HG02798 (cell line): Measurements from ENCODE around the gene ROR2.
"Not testable (repeated sequence)": the region's sequence is repeated elsewhere in the genome, so short reads cannot be mapped to it uniquely, and the experiment has no call there.

Source experiments
- ATAC-seq: cut with Tn5 transposase; IDR thresholded peaks from one replicate; pipeline ENCODE4 v1.9.1; 2021; ENCODE audit warnings: mild to moderate bottlenecking; ENCODE audit not compliant: unreplicated experiment, poor library complexity

Gene ROR2

DNA sequence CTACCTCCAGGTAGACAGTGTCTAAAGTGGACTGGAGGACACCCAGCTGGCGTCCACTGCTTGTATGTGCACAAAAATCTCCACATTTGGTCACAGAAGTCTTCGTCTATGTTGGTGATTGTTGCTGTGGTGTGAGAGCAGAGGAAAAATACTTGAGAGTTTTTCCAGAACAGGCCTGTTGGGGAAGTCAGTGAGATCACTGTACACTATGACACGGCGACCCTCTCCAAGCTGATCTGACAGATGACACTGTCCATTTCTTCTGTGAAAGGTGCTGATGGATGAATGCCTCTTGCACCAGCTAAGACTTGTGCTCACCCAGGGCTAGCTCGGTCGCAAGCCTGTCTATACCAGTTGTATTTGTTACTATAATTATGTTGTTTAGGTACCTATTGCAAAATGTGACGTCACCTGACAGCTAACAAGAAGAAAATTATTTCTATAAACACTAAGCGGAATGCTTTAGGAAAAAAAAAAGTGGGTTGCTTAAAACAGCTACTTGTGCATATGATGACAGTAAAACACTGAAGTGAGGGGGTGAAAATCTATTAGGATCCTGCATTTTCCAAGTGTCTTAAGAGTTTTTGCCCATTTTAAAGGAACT, 142.3 kb downstream of the ROR2 start:
- ATAC-seq, result no peak

GRCh38 chr9:91805031-91805430, 145.0 kb downstream of the ROR2 start:
- ATAC-seq, result no peak

DNA sequence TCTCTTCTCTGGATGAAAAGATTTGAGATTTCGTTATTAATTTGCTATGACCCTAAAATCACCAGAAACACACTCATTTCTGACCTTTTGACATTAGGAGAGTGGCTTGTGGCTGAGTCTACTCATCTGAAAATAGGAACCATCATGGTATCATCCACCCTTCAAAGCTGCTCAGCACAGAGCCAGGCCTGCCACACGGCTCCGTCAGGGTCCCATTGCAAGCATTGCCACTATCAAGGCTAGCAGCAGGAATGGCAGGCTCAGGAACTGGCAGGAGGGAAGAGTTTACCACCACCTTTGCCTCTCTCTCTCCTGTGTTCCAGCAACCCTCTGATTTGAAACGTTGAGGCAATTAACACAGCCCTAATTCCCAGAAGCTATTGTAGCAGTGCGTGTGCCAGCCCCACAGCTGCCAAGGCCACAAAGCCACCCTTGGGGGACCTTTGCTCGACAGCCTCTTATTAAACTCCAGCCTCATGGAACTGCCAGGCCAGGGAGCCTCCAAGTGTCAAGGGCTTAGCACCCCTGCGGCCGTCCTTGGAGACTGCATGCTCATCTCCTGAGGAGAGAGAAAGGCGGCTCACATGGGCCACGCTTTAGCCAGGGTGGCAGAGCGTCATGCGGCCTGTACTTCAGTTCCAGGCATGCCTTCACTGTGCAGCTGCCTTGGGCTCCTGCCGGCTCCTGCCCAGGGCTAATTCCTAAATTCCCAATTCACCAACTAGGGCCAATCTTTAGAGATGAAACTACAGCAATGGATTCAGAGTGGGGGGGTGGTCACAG, 145.9 kb downstream of the ROR2 start:
- no peak for ATAC-seq

DNA sequence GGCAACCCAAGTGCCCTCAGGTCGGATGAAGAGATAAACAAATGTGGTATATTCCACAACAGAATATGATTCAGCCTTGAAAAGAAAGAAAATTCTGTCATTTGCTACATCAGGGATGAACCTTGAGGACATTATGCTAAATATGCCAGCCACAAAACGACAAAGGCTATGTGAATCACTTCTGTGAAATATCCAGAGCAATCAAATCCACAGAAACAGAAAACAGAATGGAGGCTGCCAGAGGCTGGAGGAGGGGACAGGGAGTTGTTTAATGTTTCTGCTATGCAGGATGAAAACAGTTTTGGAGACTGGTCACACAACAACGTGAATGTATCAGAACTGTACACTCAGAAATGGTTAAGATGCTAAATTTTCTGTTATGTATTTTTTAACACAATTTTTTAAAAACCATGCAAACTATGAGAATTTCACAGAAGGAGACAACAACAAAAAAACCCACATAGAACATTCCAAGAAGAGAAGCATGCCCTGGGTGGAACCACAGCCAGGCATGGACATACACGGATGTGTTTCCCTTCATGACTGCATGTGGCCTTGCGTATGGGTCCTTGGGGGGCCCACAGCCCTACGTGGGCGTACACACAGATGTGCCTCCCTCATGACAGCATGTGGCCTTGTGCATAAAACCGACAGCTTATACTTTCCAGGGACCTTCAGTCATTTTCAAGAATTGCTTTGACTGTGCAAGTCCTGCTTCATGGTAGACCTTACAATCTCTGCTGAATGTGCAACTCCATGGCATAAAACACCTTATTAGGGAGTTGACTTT, 146.7 kb downstream of the ROR2 start:
- ATAC-seq, result no peak

- no peak for ATAC-seq
Measured at GRCh38 chr9:91802391-91802790, 147.6 kb downstream of the ROR2 start.

DNA sequence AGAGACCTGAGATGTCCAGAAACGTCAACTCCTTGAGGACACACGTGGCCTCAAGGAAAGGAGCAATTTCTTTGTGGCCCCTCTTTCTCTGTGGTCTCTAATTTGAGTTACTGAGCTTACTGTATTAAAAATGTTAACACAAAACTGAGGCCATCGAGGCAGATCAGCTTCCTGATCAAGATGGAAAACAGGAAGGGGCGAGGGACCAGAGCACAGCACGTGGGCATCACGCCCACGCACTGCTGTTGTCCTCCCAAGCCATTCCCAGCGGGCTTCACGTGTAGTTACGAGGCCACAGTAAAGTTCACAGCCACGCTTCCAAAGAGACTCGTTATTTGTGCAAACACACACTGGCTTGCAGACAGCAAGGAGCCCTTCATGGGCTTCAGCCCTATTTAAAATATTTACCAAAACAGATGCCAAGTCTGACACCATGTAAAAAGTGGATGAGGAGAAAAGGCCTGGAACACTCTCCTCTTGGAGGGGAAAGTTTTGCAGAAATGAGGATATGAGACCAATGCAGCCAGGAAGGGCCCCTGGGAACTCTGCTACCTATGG, 149.5 kb downstream of the ROR2 start:
- no peak for ATAC-seq

- no peak for ATAC-seq
Measured at GRCh38 chr9:91799113-91799744, 150.8 kb downstream of the ROR2 start.

GRCh38 chr9:91798273-91799112, 151.5 kb downstream of the ROR2 start:
- not testable (repeated sequence) for ATAC-seq

- not testable (repeated sequence) for ATAC-seq
Measured at GRCh38 chr9:91797517-91797916, 152.5 kb downstream of the ROR2 start.

GRCh38 chr9:91796516-91796915, 153.5 kb downstream of the ROR2 start:
- ATAC-seq, result not testable (repeated sequence)

DNA sequence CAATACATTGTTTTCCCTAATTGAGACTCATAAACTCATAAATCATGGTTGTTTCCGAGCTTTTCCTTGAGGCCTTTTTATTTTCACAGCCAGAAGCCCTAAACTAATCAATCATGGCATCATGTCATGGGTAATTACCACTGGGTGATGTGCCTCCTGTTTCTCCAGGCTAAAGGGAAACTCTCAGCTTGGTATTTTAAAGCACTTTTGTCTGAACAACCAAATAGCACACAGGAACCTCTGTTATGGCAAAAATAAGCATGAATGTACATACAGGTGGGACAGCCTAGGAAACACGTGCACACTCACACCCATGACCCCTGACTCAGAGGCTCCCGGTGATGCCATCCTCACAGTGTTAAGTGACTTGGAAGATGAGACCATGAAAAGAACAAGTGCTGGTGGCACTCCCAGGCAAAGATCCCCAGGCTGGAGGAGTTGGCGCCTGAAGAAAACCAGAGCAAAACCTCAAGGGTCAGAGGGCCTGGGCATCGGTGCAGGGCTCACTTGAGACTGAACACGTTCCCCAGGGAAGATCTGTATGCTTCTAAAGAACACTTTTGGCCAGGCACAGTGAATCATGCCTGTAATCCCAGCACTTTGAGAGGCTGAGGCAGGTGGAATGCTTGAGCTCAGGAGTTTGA, 154.3 kb downstream of the ROR2 start:
- ATAC-seq, result no peak

GRCh38 chr9:91793371-91793770, 156.7 kb downstream of the ROR2 start:
- not testable (repeated sequence) for ATAC-seq

DNA sequence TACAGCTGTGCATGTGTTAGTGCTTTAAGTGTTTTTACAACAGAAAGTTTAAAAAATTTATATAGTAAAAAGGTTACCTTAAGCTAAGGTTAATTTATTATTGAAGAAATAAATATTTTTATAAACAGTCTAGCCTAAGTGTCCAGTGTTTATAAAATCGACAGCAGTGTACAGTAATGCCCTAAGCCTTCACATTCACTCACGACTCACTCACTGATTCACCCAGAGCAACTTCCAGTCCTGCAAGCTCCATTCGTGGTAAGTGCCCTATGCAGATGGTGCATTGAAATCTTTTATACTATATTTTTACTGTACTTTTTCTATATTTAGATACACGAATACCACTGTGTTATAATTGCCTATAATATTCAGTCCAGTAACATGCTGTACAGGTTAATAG, 159.1 kb downstream of the ROR2 start:
- ATAC-seq, result no peak

DNA sequence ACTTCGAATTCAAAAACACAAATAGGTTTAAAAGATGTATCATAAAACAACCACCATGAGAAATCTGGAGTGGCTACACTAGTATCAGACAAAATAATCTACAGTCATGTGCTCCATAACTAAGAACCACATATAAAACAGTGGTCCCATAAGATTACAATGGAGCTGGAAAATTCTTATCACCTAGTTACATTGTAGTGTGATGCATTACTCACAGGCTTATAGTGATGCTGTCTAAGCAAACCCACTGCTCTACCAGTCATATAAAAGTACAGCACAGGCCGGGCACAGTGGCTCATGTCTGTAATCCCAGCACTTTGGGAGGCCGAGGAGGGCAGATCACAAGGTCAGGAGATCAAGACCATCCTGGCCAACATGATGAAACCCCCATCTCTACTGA, 160.1 kb downstream of the ROR2 start:
- no peak for ATAC-seq

DNA sequence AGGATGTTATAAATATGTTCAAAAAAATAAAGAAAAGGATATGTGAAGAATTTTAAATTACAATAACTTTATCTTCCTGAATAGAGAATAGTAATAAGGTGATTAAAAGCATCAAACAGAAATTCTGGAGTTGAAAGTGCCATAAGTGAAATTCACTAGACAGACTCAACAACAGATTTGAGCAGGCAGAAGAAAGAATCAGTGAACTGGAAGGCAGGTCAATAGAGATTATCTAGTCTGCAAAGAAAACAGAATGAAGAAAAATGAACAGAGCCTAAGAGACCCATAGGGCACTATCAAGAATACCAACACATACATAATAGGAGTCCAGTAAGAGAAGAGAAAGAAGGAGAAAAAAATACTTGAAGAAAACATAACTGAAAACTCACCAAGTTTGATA, 162.1 kb downstream of the ROR2 start:
- ATAC-seq, result no peak

DNA sequence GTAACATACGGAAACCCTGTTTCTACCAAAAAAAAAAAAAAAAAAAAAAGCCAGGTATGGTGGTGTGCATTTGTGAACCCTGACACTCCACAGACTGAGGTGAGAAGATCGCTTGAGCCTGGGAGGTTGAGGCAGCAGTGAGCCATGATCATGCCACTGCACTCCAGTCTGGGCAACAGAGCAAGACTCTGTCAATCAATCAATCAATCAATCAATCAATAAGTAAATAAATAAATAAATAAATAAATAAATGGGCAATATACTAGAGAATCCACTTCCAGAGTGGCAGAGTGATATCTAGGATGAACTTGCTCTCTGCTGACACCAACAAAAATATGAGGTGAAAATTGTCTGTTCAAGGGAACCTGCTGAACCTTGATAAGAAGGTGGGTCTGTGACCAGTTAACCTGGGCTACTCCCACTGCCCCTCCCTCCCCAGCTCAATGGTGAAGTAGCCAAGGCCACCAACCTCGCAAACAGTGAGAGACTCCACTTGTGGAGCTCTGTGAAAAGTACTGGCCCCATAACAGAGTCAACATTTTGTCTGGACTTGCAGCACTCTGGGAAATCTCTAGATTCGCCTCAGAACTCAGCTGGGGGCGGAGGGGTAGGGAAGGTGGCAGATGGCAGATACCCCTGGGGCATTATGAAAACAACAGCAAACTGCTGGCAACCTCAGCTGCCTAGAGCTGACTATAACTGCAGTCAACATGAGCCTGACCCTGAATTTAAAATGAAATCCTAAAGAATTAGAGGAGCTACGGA, 163.7 kb downstream of the ROR2 start:
- ATAC-seq, result no peak

- no peak for ATAC-seq
Measured at GRCh38 chr9:91785447-91785842, 164.6 kb downstream of the ROR2 start.

DNA sequence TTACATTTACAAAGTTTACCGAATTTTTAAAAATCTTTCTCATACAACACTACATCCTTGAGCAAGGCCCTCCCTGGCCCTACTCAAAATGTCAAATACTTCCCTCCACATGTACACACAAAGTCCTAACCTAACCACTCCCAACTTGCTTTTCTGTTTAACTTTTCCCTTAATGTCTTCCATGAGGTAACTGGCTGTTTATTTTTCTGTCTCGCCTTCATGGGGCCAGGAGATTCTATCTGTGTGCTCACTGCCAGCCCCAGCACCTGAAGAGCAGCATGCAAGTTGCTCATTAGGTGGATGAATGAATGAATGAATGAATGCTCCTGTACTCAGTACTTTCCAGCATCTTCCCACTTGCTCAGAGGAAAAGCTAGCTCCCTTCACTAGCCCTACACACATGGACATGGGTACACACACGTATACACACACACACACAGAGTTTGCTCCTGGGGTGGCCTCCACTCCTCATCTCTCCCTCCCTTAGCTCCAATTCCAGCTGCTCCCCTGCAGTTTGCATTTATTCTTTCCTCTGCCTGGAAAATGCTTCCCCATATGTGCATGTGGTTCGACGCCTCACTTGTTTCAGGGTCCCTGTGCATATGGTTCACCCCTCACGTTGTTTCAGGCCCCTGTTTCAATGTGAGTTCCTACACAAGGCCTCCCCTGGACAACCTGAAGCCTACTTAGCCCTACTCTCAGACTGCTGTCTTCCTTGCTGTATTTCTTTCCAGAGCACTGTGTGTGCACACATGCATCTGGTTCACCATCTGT, 165.2 kb downstream of the ROR2 start:
- ATAC-seq, result no peak
